GM18519 (cell line): ENCODE data around the gene ADARB2.

ENCODE experiments used
- ATAC-seq: cut with Tn5 transposase; IDR thresholded peaks from one replicate; pipeline ENCODE4 v1.9.1; 2021; ENCODE audit warnings: mild to moderate bottlenecking, moderate library complexity; ENCODE audit not compliant: unreplicated experiment, low FRiP score

ADARB2 gene

DNA sequence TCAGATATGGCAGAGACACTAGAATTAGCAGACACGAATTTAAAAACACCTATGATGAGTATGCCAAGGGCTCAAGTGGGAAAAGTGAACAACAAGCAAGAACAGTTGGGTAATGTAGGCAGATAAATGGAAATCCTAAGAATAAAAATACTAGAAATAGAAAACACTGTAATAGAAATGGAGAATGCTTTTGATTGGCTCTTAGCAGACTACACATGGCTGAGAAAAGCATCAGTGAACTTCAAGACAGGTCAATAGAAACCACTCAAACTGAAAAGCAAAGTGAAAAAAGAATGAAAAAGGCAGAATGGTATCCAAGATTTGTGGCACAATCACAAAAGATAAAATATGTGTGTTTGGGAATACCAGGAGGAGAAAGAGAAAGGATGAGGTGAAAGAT lies 598.8 kb downstream of the ADARB2 start:
- ATAC-seq: no peak

DNA sequence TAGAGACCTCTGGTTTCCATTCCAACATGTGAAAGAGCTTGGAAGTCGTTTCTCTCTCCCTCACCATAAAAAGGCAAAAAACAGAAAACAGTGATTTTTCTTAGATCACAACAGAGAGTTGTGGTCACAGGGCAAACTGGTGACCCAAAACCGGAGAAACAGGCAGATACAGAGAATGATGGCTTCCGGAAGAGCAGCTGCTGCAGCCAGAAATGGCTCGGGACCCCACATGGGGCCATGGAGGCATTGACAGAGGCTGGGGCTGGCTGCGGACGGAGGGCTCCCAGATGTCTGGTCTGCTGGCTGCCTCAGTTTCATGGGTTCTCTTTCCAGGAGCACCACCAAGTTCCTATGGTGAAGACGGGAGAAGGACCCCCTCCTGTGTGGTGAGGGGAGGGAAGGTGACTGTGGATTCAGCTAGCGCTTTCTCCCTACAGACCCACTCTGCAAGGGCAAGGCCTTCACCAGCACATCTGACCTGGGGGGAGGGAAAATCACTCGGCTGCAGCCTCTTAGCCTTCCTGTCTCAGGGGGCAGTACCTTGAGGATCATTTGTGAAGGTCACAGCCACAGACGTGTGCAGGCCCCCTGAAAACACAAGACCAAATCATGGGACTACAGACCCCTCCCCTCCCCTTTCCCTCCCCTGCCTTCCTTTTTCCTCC lies 599.7 kb downstream of the ADARB2 start:
- no peak for ATAC-seq

DNA sequence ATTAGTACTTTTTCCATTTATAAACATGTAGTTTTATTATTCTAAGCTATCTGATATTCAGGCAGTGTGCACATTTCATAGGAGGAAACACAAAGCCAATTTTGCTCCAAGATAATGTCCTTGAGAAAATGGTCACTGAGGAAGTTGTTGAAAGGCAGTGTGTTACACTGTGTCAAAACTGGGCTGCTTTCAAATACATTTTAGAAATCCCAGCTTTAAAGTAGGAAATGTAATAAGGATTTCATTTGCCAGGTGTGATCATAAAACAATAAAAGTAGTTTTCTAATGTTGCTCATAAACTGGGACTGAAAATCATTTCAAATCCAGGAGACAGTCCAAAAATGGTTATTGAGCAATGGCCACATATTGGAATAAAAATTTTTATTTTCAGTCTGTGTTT lies 601.1 kb downstream of the ADARB2 start:
- ATAC-seq: no peak

DNA sequence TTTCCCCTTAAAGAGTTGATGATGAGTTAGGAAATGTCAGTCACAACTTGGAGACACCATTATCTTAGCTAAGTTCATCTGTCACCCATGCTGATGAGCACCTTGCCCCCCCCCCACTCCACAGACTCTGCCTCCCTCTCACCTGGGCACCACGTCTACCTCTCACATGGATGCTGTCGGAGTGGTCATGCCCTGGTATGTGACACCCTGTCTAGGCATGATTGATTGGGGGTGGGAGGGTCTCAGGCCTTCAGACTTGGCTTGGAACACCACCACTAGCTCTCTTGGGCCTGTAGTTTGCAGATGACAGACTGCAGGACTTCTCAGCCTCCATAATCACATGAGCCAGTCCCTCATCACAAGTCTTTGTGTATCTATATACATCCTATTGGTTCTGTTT lies 603.2 kb downstream of the ADARB2 start:
- ATAC-seq: no peak

DNA sequence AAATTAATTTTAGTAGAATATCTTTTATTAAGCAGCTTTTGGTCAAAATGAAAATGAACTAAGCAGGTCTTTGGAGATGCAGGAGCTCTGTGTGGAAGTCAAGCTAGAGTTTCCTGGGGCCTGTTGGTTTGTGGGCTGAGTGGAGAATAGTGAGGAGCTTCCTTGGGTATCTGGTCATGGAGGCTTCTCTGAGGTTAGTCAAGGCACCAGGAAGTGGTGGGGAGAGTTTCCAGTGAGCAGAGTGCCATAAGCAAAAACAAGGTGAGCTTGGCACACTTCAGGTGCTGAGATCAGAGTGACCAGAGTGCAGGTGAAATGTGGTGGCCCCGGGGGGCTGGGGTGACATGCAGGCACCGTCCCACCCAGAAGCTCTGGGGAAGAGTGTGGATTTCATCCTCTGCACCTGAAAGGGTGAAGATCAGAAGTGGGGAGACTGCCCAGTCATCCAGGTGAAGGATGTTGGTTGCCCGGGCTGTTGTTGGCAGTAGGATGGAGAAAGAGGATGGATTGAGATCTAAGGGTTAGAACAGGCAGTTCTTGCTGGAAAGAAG lies 603.8 kb downstream of the ADARB2 start:
- ATAC-seq: no peak

DNA sequence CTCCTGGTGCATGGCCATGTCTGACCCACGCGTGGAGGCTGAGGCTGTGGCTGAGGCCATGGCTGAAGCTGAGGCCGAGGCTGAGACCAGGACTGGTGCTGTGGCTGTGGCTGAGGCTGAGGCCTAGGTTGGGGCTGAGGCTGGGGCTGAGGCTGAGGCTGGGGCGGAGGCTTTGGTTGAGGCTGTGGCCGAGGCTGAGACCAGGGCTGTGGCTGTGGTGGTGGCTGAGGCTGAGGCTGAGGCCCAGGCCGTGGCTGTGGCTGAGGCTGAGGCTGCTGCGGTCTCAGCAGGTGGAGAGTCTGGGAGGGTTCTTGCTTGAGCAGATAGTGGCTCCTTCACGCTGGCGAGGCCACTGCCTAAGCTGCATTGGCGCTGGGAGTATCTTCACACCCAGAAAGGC lies 604.7 kb downstream of the ADARB2 start:
- ATAC-seq: no peak

DNA sequence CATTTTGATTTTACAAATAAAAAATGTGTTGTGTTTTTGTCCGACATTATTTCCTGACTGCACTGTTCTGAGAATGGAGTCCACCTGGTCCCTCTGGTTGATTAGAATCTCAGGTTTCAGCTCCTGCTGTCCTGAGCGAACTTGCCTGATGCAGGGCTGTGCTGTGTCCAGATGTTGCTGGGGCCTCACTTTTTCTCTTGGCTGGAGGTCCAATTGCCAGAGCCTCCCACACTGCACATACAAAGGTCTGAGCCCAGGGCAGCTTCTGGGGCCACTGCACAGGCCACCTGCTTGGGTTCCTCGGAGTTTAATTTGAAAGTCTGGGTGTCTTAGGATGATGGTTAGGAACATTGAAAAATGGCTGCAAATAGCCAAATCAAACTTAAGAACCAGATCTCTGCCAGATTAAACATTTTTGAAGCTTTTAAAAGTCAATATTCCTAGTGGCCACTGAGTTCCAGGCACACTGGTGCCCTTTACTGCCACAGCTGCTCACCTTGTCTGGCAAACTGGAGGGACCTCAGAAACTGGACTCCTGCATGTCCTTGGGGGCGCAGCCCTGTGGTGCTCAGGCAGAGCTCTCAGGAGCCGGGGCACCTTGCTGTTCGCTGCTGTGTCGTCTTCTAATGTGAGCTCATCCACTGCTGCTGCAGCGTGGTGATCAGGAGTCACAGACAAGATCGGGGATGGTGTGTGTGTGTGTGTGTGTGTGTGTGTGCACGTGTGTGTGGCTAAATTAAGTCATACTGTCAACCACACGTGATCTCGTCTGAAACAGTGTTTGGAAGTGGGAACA lies 606.1 kb downstream of the ADARB2 start:
- no peak for ATAC-seq

DNA sequence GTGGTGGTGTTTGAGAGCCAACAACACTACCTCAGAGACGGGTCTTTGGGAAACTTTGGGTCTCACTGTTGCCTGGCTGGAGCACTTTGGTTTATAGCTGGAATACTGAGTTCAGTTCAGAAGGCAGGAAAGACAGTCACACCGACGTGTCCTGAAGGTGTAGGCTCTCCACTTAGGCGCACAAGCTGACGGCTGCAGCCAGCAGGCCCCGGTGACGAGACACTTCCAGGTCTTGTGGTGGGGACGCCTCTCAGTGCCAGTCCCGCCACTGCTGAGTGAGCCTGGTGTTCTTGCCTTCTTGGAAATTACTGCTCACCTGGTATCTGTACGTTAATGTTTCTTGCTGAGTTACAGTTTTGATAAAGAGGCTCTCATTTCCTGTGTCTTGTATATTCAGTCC lies 607.1 kb downstream of the ADARB2 start:
- ATAC-seq: no peak

DNA sequence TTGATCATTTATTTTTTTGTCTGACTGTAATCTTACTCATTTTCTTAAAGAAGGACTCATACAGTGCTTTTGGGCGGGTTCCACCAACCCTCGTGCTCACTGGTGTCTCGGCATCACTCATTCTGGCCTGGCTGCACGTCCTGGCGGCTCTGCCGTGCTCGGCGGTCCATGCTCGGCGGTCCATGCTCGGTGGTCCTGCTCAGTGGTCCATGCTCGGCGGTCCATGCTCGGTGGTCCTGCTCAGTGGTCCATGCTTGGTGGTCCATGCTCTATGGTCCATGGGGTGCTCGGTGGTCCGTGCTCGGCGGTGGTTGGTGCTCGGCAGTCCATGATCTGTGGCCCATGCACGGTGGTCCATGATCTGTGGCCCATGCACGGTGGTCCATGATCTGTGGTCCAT lies 608.7 kb downstream of the ADARB2 start:
- no peak for ATAC-seq

DNA sequence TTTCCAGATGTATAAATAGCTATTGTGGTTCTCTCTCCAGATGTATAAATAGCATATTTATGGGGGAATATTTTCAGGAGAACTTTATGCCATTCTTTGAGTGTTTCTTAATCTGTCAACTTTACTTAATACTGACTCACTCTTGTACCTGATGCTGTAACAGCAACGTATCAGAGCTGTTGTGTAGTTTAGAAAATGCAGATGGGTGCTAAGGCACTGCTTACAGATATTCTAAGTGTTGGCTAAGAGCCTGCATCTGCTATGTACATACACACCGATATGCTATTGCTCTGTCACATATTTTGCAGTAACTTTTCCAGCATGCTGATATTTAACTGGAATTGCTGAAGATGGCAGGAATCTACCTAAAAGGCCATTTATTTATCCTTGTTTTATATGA lies 609.2 kb downstream of the ADARB2 start:
- ATAC-seq: no peak

DNA sequence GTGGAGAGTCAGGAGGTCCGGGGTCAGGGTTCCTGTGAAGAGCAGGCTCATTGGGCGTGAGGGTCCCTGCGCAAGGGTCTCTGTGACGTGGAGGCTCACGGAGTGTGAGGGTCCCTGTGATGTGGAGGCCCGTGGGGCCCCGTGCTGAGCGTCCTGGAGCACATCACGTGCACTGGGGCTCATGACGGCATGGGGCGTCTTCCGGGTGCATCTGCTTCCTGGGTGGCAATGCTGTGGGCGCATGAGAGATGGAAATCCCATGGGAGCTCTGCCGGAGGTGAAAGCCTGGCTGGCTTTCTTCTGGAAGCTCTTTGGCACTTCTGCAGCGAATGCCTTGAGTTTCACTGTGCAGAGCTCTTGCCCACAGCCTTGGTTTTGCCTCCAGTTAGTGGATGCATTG lies 609.7 kb downstream of the ADARB2 start:
- no peak for ATAC-seq
